Left renal cortex interstitium (tissue), 4 donors: ENCODE data around the gene ALG12. TPM values are rescaled to one million over a fixed set of nuclear protein-coding genes. Genes with fewer than 3 reads are reported as not detected.

ENCODE experiments used
- DNase-seq, 4 donors: peaks; one replicate each; pipeline ENCODE4 v3.0.0-alpha.2; 2013; ENCODE audit warnings: low read depth in 4 of 4, low spot score in 2 of 4, missing footprints in 1 of 4
- polyA plus RNA-seq, 4 donors: library from polyadenylated mRNA; unstranded; fragments of 120-200 nt; gene quantifications; one replicate each; pipeline ENCODE4 v1.2.1, GENCODE V29; 2013; ENCODE audit not compliant: insufficient read length in 4 of 4

The ALG12 gene
- polyA plus RNA-seq, 4 donors = 23.0 to 43.3 (median 37.2) TPM

- DNase-seq = no peak
These were observed 2.6 kb downstream of the ALG12 start for GRCh38 chr22:49915610-49916009.

- DNase-seq = no peak
These were observed 4.0 kb downstream of the ALG12 start for GRCh38 chr22:49914256-49914655.

- DNase-seq = no peak
These were observed 4.8 kb downstream of the ALG12 start for GRCh38 chr22:49913446-49913845.

GRCh38 chr22:49913026-49913425 lies 5.2 kb downstream of the ALG12 start:
- no peak for DNase-seq

- no peak for DNase-seq
These were observed 6.2 kb downstream of the ALG12 start for GRCh38 chr22:49911881-49912625.

GRCh38 chr22:49910229-49911155 lies 7.7 kb downstream of the ALG12 start:
- DNase-seq = no peak

- no peak for DNase-seq
These were observed 8.6 kb downstream of the ALG12 start for GRCh38 chr22:49909476-49910205.

- DNase-seq = no peak
These were observed 10.4 kb downstream of the ALG12 start for GRCh38 chr22:49907807-49908206.

GRCh38 chr22:49906799-49907290 lies 11.4 kb downstream of the ALG12 start:
- DNase-seq = no peak

GRCh38 chr22:49906071-49906798 lies 12.0 kb downstream of the ALG12 start:
- DNase-seq = no peak

GRCh38 chr22:49905465-49905864 lies 12.8 kb downstream of the ALG12 start:
- DNase-seq = no peak

- DNase-seq = no peak
These were observed 14.2 kb downstream of the ALG12 start for GRCh38 chr22:49904040-49904369.

- no peak for DNase-seq
These were observed 14.8 kb downstream of the ALG12 start for GRCh38 chr22:49903322-49904039.

- no peak for DNase-seq
These were observed 16.8 kb downstream of the ALG12 start for GRCh38 chr22:49901457-49901856.

GRCh38 chr22:49900441-49901230 lies 17.6 kb downstream of the ALG12 start:
- DNase-seq = no peak

- DNase-seq = no peak
These were observed 18.7 kb downstream of the ALG12 start for GRCh38 chr22:49899530-49899929.

- DNase-seq = no peak
These were observed 21.1 kb downstream of the ALG12 start for GRCh38 chr22:49897015-49897684.

GRCh38 chr22:49896201-49896600 lies 22.0 kb downstream of the ALG12 start:
- no peak for DNase-seq
